ENCODE data around the gene SENP5.
"Not testable (repeated sequence)": the region's sequence is repeated elsewhere in the genome, so short reads cannot be mapped to it uniquely, and the experiment has no call there.

SENP5 gene

DNA sequence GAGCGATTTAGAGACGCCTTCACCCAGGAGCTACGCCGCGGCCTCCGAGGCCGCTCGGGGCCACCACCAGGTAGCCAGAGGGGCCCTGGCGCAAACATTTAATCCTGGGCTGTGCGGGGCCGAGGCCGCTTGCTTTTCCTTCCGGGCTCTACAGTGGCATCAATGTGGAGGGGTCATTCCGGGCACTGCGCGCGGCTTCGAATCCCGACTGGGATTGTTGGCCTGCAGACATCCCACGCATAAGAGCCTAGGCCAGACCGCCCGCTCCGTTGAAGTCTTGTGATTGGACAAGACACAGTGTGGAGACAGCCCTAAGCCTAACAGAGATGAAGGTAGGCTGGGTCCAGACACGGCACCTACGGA lies 75.2 kb downstream of the SENP5 start:
- Mint-ChIP-seq H3K27me3 (ENCODE audit: low read depth, poor library complexity) (peaks cover 7% of the 10 kb centered on the region), H3K27ac (peak overlapping the region; percentile 96), H3K4me1 (peaks cover 37% of the 10 kb centered on the region), H3K9me3 (no peaks in the 10 kb centered on the region), H3K36me3 (ENCODE audit: low read depth) (peaks cover 22% of the 10 kb centered on the region), H3K4me3 (peak overlapping the region; percentile 98)
- TF ChIP-seq, protein P1, sequence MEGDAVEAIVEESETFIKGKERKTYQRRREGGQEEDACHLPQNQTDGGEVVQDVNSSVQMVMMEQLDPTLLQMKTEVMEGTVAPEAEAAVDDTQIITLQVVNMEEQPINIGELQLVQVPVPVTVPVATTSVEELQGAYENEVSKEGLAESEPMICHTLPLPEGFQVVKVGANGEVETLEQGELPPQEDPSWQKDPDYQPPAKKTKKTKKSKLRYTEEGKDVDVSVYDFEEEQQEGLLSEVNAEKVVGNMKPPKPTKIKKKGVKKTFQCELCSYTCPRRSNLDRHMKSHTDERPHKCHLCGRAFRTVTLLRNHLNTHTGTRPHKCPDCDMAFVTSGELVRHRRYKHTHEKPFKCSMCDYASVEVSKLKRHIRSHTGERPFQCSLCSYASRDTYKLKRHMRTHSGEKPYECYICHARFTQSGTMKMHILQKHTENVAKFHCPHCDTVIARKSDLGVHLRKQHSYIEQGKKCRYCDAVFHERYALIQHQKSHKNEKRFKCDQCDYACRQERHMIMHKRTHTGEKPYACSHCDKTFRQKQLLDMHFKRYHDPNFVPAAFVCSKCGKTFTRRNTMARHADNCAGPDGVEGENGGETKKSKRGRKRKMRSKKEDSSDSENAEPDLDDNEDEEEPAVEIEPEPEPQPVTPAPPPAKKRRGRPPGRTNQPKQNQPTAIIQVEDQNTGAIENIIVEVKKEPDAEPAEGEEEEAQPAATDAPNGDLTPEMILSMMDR (IDR thresholded peaks at IDR 0.05): no peak
- peak; percentile 40 for DNase-seq

DNA sequence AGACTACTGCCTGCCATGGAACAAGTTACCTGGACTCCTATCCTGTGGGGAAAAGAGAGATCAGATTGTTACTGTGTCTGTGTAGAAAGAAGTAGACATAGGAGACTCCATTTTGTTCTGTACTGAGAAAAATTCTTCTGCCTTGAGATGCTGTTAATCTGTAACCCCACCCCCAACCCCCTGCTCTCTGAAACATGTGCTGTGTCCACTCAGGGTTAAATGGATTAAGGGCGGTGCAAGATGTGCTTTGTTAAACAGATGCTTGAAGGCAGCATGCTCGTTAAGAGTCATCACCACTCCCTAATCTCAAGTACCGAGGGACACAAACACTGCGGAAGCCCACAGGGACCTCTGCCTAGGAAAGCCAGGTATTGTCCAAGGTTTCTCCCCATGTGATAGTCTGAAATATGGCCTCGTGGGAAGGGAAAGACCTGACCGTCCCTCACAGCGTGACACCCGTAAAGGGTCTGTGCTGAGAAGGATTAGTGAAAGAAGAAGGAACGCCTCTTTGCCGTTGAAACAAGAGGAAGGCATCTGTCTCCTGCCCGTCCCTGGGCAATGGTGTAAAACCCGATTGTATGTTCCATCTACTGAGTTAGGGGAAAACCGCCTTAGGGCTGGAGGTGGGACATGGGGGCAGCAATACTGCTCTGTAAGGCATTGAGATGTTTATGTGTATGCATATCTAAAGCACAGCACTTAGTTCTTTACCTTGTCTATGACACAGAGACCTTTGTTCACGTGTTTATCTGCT lies 76.5 kb downstream of the SENP5 start:
- peak overlapping the region; percentile 98 for H3K4me3 Mint-ChIP-seq
- not testable (repeated sequence) for H3K27ac Mint-ChIP-seq, H3K9me3 Mint-ChIP-seq, DNase-seq
- H3K36me3 Mint-ChIP-seq (ENCODE audit: low read depth): peaks cover 11% of the 10 kb centered on the region
- peaks cover 13% of the 10 kb centered on the region for H3K27me3 Mint-ChIP-seq (ENCODE audit: low read depth, poor library complexity)
- peaks cover 37% of the 10 kb centered on the region for H3K4me1 Mint-ChIP-seq

DNA sequence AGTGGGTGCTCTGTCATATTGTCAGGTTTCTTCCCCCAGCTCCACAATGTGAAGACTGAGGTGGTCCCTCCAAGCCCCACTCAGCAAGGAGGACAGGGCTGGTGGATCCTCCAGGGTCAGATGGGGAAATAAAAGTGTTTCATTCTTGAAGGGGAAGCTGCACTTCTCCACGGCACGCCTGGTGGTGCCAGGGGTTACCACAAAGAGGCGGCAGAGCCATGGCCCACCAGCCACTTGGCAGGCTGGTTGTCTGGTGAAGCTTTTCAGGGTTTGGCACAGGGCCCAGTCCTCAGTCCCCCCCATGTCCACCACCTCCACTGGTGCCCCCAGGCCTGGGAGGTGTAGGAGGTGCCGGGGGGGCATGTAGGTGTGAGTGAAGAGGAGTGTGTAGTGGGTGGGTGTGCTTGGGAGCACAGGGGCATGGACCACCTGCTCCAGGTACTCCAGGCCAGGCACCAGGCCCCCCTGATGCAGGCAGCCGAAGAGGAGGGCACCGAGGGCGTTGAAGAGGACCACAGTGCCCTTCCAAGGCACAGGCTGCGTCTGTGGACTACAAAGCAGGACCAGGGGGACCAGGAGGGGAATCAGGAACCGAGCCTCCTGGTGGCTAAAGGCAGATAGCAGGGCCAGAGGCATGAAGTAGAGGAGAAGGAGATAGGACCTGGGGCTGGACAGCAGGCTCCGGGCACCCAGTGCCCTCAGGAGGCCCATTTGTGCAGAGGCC lies 79.6 kb downstream of the SENP5 start:
- no peaks in the 10 kb centered on the region for H3K36me3 Mint-ChIP-seq (ENCODE audit: low read depth)
- TF ChIP-seq, protein P1 (IDR thresholded peaks at IDR 0.05): no peak
- no peaks in the 10 kb centered on the region for H3K9me3 Mint-ChIP-seq

DNA sequence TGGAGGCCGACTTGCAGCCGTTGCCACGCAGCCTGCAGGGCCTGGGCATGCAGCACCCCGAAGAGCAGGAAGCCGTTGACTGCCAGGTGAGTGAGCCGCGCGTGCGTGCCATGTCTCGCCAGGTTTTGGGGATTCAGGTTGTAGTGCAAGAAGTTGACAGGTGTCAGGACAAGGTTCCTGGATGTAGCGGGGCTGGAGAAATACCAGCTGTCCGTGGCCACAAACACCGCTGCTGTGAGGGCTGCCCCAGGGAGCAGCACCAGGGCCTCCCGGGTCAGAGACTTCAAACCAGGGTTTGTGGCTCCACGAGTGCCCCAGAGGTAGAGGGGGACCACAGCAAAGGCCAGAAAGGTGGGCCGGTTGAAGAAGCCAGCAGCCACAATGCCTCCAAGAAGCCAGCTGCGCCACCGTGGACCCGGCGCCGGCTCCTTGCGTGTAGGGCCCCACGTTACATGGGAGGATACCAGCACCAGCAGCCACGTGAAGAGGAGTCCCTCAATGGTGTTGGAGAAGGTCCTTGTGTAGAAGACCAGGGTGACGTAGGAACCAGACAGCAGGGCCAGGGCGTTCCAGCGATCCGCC lies 80.2 kb downstream of the SENP5 start:
- peaks cover 26% of the 10 kb centered on the region for H3K4me1 Mint-ChIP-seq
- H3K27ac Mint-ChIP-seq: no peak overlapping the region
- H3K36me3 Mint-ChIP-seq (ENCODE audit: low read depth): no peaks in the 10 kb centered on the region
- TF ChIP-seq, protein P1 (IDR thresholded peaks at IDR 0.05): no peak
- H3K4me3 Mint-ChIP-seq: no peak overlapping the region
- no peak for DNase-seq
- H3K9me3 Mint-ChIP-seq: no peaks in the 10 kb centered on the region
- peaks cover 39% of the 10 kb centered on the region for H3K27me3 Mint-ChIP-seq (ENCODE audit: low read depth, poor library complexity)

More for the DNA sequence above, 79.6 kb downstream of the SENP5 start:
- Mint-ChIP-seq H3K4me3 (no peak overlapping the region), H3K27ac (no peak overlapping the region), H3K27me3 (ENCODE audit: low read depth, poor library complexity) (peaks cover 33% of the 10 kb centered on the region), H3K4me1 (peaks cover 27% of the 10 kb centered on the region)
- no peak for DNase-seq

DNA sequence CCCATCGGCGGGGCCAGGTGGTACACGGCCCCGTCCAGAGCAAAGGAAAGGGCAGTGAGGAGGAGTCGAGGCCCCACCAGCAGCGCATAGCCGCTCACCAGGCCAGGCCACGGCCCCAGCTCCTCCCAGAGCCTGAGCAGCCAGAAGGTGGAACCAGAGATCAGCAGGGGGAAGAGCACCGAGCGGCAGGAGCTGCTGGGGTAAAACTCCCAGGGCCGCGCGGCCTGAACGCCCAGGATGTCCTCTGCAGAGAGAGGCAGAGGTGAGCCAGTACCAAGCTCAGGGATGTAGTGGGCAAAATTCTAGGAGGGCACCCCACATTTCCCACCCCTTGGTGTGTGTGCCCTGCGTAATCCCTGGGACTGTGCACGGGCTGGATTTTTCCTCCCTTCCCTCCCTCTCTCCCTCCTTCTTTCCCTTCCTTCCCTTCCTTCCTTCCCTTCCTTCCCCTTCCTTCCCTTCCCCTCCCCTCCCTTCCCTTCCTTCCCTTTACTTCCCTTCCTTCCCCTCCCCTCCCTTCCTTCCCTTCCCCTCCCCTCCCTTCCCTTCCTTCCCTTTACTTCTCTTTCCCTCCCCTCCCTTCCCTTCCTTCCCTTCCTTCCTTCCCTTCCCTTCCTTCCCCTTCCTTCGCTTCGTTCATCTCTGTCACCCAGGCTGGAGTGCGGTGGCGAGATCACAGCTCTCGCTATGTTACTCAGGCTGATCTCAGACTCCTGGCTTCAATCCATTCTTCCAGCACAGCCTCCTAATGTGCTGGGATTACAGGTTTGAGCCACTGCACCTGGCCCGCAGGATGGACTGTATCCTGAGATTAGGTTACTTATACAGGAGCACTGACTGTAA lies 80.9 kb downstream of the SENP5 start:
- DNase-seq: no peak
- TF ChIP-seq, protein P1 (IDR thresholded peaks at IDR 0.05): no peak
- Mint-ChIP-seq H3K36me3 (ENCODE audit: low read depth) (no peaks in the 10 kb centered on the region), H3K4me3 (no peak overlapping the region), H3K4me1 (peaks cover 19% of the 10 kb centered on the region), H3K27me3 (ENCODE audit: low read depth, poor library complexity) (peaks cover 43% of the 10 kb centered on the region), H3K9me3 (no peaks in the 10 kb centered on the region), H3K27ac (no peak overlapping the region)

DNA sequence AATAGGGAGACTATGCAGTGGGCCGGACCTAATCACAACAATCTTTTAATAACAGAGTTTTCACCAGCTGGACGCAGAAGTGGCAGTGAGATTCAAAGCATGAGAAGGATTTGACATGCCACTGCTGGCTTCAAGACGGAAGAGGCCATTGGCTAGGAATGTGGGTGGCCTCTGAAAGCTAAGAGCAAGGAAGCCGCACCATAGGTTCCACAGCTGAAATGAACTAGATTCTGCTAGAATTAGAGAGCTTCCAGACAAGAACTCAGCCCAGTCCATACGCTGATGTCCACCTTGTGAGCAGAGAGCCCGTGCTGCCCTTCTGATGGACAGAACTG lies 81.5 kb downstream of the SENP5 start:
- Mint-ChIP-seq H3K4me1 (peaks cover 13% of the 10 kb centered on the region), H3K4me3 (no peak overlapping the region), H3K27ac (no peak overlapping the region)

More for the DNA sequence above, 81.5 kb downstream of the SENP5 start:
- Mint-ChIP-seq H3K27me3 (ENCODE audit: low read depth, poor library complexity) (peaks cover 49% of the 10 kb centered on the region), H3K36me3 (ENCODE audit: low read depth) (no peaks in the 10 kb centered on the region), H3K9me3 (no peaks in the 10 kb centered on the region)
- DNase-seq: no peak
- TF ChIP-seq, protein P1 (IDR thresholded peaks at IDR 0.05): no peak
